AG20443 (cell line): ENCODE results near the gene SDR9C7.
"Not testable (repeated sequence)": the region's sequence is repeated elsewhere in the genome, so short reads cannot be mapped to it uniquely, and the experiment has no call there.

Experiments used
- DNase-seq: peaks from one replicate; pipeline ENCODE4 v3.0.0; 2012; ENCODE audit warnings: low spot score, mixed read lengths

The SDR9C7 gene

GRCh38 chr12:56933826-56934625 is at the start of gene SDR9C7:
TSS of gene SDR9C7 (minus strand) at chr12:56934408. CDS start at chr12:56934261, 147 bp downstream.
- DNase-seq: no peak

GRCh38 chr12:56983386-56983785 is 49.2 kb upstream of the SDR9C7 start:
- DNase-seq: no peak

GRCh38 chr12:56982578-56983236 is 48.5 kb upstream of the SDR9C7 start:
- DNase-seq: not testable (repeated sequence)

GRCh38 chr12:56980941-56981530 is 46.8 kb upstream of the SDR9C7 start:
- DNase-seq: no peak

GRCh38 chr12:56980268-56980667 is 46.1 kb upstream of the SDR9C7 start:
- no peak for DNase-seq

GRCh38 chr12:56979628-56980027 is 45.4 kb upstream of the SDR9C7 start:
- DNase-seq: no peak

- no peak for DNase-seq
Observed at GRCh38 chr12:56978397-56979138, 44.4 kb upstream of the SDR9C7 start.

- not testable (repeated sequence) for DNase-seq
Observed at GRCh38 chr12:56977361-56977760, 43.2 kb upstream of the SDR9C7 start.

GRCh38 chr12:56974224-56974623 is 40.0 kb upstream of the SDR9C7 start:
- not testable (repeated sequence) for DNase-seq

- not testable (repeated sequence) for DNase-seq
Observed at GRCh38 chr12:56968910-56969309, 34.7 kb upstream of the SDR9C7 start.

GRCh38 chr12:56965997-56966642 is 31.9 kb upstream of the SDR9C7 start:
- DNase-seq: not testable (repeated sequence)

GRCh38 chr12:56965124-56965523 is 30.9 kb upstream of the SDR9C7 start:
- DNase-seq: not testable (repeated sequence)

GRCh38 chr12:56963557-56963956 is 29.3 kb upstream of the SDR9C7 start:
- not testable (repeated sequence) for DNase-seq

GRCh38 chr12:56962247-56962646 is 28.0 kb upstream of the SDR9C7 start:
- DNase-seq: not testable (repeated sequence)

- DNase-seq: no peak
Observed at GRCh38 chr12:56958422-56958821, 24.2 kb upstream of the SDR9C7 start.

GRCh38 chr12:56957229-56958052 is 23.2 kb upstream of the SDR9C7 start, which contains the start of gene RDH16:
TSS of gene RDH16 (minus strand) at chr12:56957608. CDS start at chr12:56957462, 146 bp downstream.
- no peak for DNase-seq

- peak; percentile 14 for DNase-seq
Observed at GRCh38 chr12:56955631-56956256, 21.5 kb upstream of the SDR9C7 start.

- DNase-seq: no peak
Observed at GRCh38 chr12:56954958-56955355, 20.7 kb upstream of the SDR9C7 start.

- DNase-seq: peak; percentile 3
Observed at GRCh38 chr12:56954057-56954957, 20.1 kb upstream of the SDR9C7 start.
